Right atrium auricular region (tissue), 2 donors: ENCODE data around the gene KLK3. TPM values are rescaled to one million over a fixed set of nuclear protein-coding genes. Genes with fewer than 3 reads are reported as not detected.
A peak's percentile ranks its signal among the peaks of the same experiment; 100 is the strongest.

ENCODE experiments used
- DNase-seq: peaks from one replicate; pipeline ENCODE4 v3.0.0-alpha.2; 2019; ENCODE audit warnings: low spot score
- H3K27ac ChIP-seq, 2 donors: fragments of 200-600 bp; sonication (generic); 1 replicate in 1 of 2; 2 replicates in 1 of 2; pipeline ENCODE4 v1.5.1; 2016 to 2019
- H3K27me3 ChIP-seq, 2 donors: fragments of 200-600 bp; sonication (generic); one replicate each; pipeline versions ENCODE4 v1.5.1 to v1.6.0; 2017 to 2019
- H3K36me3 ChIP-seq: fragments of 200-600 bp; sonication (generic); one replicate; pipeline ENCODE4 v1.5.1; 2016
- H3K4me1 ChIP-seq, 2 donors: fragments of 200-600 bp; sonication (generic); one replicate each; pipeline versions ENCODE4 v1.5.1 to v1.6.0; 2017 to 2019
- H3K4me3 ChIP-seq, 2 donors: fragments of 200-600 bp; sonication (generic); 1 replicate in 1 of 2; 2 replicates in 1 of 2; pipeline ENCODE4 v1.5.1; 2017 to 2019; ENCODE audit warnings: mild to moderate bottlenecking in 1 of 2, moderate library complexity in 1 of 2
- H3K9me3 ChIP-seq, 2 donors: fragments of 200-600 bp; sonication (generic); one replicate each; pipeline ENCODE4 v1.5.1; 2019
- CTCF ChIP-seq, 2 donors: fragments of 200-600 bp; sonication (generic); IDR thresholded peaks; one replicate each; pipeline ENCODE4 v1.5.1; 2019; ENCODE audit warnings: antibody characterized with exemption in 2 of 2
- total RNA-seq, 2 donors: library from RNA; depleted of rRNA; stranded (reverse); fragments of >200 nt; gene quantifications; one replicate each; pipeline ENCODE4 v1.1.0, GENCODE V29; 2016

Gene KLK3
- total RNA-seq, 2 donors from 2014 or later: not detected

- Histone ChIP-seq H3K4me1 (peaks cover 0 to 10% of the 10 kb centered on the region in 2 donors), H3K4me3 (no peak within 1 kb of the TSS), H3K27me3 (no peaks in the 10 kb centered on the region), H3K36me3 (no peaks in the 10 kb centered on the region), H3K9me3 (no peaks in the 10 kb centered on the region), H3K27ac (no peak within 1 kb of the TSS)
- no peak for TF ChIP-seq CTCF (IDR thresholded peaks at IDR 0.05)
- DNase-seq: no peak
Measured at GRCh38 chr19:50833117-50833801, 21.5 kb upstream of the KLK3 start, which contains the start of gene KLK15. Gene KLK15 (minus strand): TSS chr19:50833574. CDS start chr19:50831492, 2,082 bp downstream.

GRCh38 chr19:50833802-50834167, 20.9 kb upstream of the KLK3 start:
- peaks cover 0 to 10% of the 10 kb centered on the region in 2 donors for H3K4me1 ChIP-seq
- DNase-seq: no peak
- no peak overlapping the region for H3K4me3 ChIP-seq
- no peaks in the 10 kb centered on the region for H3K9me3 ChIP-seq
- no peak for TF ChIP-seq CTCF (IDR thresholded peaks at IDR 0.05)
- H3K36me3 ChIP-seq: no peaks in the 10 kb centered on the region
- no peaks in the 10 kb centered on the region for H3K27me3 ChIP-seq
- H3K27ac ChIP-seq: no peak overlapping the region

GRCh38 chr19:50835103-50835784, 19.5 kb upstream of the KLK3 start:
- peaks cover 0 to 10% of the 10 kb centered on the region in 2 donors for H3K4me1 ChIP-seq
- DNase-seq: no peak
- no peak overlapping the region for H3K27ac ChIP-seq
- no peak for TF ChIP-seq CTCF (IDR thresholded peaks at IDR 0.05)
- no peaks in the 10 kb centered on the region for H3K36me3 ChIP-seq
- no peaks in the 10 kb centered on the region for H3K9me3 ChIP-seq
- no peaks in the 10 kb centered on the region for H3K27me3 ChIP-seq
- peak overlapping the region; percentile 33 to 52 for H3K4me3 ChIP-seq

GRCh38 chr19:50835785-50836542, 18.8 kb upstream of the KLK3 start:
- TF ChIP-seq CTCF (IDR thresholded peaks at IDR 0.05): no peak
- Histone ChIP-seq H3K9me3 (no peaks in the 10 kb centered on the region), H3K27ac (no peak overlapping the region), H3K4me3 (peak overlapping the region; percentile 33 to 52), H3K4me1 (peaks cover 0 to 10% of the 10 kb centered on the region in 2 donors), H3K36me3 (no peaks in the 10 kb centered on the region), H3K27me3 (no peaks in the 10 kb centered on the region)
- DNase-seq: no peak

- H3K4me3 ChIP-seq: peak overlapping the region in 1 of 2 donors; percentile 52
Measured at GRCh38 chr19:50836543-50837195, 18.0 kb upstream of the KLK3 start.

More at GRCh38 chr19:50836543-50837195, 18.0 kb upstream of the KLK3 start:
- Histone ChIP-seq H3K27me3 (no peaks in the 10 kb centered on the region), H3K4me1 (peaks cover 0 to 10% of the 10 kb centered on the region in 2 donors), H3K27ac (no peak overlapping the region), H3K36me3 (no peaks in the 10 kb centered on the region), H3K9me3 (peaks cover 0 to under 1% of the 10 kb centered on the region in 2 donors)
- no peak for DNase-seq
- TF ChIP-seq CTCF (IDR thresholded peaks at IDR 0.05): no peak
